HG03045 (cell line): ENCODE results near the gene ADGRF3.
"Not testable (repeated sequence)": the region's sequence is repeated elsewhere in the genome, so short reads cannot be mapped to it uniquely, and the experiment has no call there.

Experiments
- ATAC-seq: cut with Tn5 transposase; IDR thresholded peaks from one replicate; pipeline ENCODE4 v1.9.1; 2021; ENCODE audit warnings: mild to moderate bottlenecking, moderate library complexity; ENCODE audit not compliant: unreplicated experiment

Gene ADGRF3

DNA sequence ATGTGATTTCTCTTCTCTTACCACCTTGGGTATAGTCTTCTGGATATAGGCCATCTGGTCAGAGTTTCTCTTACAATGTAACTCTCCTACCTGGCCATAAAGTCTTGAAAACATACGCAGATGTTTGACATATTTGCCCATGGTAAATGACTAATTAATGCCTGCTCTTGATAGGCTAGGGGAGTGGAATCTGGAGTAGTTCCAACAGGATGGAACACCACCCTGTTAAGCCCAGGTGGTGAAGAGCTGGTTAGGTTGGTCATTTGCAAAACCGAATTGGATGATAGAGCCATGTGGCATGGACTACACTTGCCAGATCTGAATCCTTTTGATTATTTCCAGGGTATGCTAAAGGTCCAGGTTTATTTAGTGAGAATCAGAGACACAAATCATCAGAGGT, 65.4 kb downstream of the ADGRF3 start:
- no peak for ATAC-seq

DNA sequence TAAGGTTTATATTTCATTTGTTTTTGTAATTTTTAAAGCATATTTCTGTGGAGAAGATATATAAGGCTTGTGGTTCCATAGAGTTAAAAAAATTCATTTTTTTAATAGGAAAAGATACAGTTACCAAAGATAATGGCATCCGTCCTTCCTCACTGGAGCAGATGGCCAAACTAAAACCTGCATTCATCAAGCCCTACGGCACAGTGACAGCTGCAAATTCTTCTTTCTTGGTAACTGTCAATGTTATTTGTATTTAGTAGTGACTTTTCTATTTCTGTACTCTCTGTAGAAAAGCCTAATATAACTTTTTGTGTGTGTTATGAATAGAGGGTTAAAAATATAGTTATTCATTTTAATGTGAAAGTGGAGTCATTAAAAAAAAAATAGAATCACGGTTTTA, 66.7 kb downstream of the ADGRF3 start:
- no peak for ATAC-seq

DNA sequence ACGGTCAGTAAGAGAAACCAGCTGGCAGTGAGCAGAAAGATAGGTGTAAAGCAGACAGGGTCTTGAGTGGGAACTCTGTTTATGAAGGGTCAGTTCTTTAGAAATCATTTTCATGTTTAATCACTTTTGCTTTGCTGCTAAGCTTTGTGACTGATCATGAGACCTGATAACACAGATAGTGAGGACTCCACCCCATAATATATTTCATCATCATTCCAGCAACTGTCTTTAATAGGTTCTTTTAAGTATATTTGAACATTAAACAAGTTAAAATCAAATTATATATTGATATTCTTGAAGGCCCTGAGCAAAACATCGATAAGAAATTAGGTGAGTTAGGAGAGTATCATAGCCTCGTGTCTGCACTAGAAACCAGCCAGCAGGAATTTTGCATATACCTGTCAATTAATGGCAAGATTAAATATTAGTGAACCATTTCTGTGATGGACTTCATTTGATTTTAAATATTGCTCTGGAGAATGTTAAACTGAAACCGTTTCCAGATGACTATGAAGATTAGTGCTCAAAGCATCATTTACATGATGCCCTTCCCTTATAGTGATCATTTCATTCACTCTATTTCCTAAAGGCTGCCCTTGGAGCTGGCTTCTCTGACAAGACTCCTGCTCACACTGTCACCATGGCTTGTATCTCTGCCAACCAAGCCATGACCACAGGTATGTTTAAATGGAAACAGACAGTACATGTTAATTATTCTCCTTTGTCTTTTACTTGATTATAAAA, 69.9 kb downstream of the ADGRF3 start:
- ATAC-seq: no peak

DNA sequence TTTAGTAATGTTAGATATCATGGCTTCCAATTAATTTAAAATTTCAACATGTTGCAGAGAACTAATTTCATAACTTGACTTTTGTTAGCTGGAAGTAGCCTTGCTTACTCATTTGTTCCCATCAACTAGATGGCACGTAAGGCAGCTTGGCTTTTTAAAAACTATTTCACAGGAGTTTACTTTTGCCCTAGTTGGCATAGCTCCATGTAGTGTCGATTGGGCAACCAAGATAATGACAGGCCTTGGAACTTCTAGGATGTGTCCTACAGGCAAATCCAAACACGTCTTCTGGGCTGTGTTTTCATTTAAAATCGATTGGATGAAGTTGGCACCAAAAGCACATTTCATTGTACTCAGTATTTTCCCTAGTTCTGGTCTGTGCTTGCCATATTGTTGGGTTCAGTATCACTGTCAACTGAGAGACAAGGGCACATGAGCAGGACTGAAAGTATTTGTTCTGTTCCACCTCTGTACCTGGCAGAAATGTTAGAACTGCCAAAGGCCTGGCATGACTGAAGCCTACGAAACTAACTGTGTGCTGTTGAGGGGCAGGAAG, 72.5 kb downstream of the ADGRF3 start:
- no peak for ATAC-seq

- no peak for ATAC-seq
These were observed 73.1 kb downstream of the ADGRF3 start for GRCh38 chr2:26273501-26273900.

DNA sequence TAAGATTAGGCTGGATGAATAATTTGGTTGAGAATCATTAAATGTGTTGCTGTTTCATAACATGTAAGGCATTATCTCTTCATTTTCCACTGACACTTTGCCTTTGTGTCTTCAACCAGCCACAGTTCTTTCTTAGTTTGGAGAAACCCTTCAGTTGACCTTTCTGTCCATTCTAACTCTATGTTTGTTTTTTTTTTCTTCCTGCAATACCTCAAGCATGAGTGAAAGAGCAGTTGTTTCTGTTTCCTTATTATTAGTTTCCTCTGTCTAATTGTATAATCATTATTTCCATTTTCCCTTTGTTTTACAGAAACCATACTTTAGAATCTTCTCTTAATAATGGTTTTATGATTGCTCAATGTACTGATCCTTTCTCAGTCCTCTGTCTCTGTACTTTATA, 76.2 kb downstream of the ADGRF3 start:
- ATAC-seq: no peak

DNA sequence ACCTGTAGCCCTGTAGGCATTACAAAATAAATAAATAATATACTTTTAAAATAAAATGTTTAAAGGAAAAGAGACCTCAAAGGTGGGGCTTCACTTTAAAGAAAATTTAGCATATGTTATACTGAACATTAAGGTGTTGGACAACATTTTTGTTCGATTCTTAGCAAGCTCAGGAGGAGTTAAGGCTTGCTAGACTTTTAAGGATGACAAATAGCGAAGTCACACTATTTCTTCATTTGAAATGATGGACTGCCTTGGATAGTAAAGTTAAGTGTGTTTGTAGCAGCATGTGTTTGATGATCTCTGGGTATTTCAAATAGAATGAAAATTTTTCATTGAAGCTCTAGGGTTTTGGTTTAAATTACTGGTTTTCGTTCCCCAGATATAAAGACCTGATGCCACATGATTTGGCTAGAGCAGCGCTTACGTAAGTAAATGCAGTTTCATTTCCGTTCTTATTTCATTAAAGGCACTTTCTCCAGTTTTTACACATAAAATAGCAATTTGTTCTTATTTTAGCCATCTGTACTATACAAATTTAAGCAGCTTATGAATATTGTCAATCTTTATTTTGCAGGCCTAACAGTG, 76.9 kb downstream of the ADGRF3 start:
- no peak for ATAC-seq

DNA sequence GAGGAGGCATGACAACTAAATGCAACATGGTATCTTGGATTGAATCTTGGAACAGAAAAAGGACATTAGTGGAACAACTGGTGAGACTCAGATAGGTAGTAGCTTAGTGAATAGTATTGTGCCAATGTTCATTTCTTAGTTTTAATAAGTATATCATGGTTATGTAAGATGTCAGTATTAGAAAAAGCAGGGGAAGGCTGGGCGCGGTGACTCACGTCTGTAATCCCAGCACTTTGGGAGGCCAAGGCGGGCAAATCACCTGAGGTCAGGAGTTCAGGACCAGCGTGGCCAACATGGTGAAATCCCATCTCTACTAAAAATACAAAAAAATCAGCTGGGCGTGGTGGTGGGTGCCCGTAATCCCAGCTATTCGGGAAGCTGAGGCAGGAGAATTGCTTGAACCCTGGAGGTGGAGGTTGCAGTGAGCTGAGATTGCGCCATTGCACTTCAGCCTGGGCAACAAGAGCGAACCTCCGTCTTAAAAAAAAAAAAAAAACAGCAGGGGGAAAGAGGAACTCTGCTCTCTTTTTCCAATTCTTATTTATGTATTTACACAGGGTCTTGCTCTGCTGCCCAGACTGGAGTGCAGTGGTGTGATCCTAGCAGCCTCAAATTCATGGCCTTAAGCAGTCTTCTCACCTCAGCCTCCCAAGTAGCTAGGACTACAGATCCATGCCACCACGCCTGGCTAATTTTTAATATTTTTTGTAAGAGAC, 77.8 kb downstream of the ADGRF3 start:
- not testable (repeated sequence) for ATAC-seq

DNA sequence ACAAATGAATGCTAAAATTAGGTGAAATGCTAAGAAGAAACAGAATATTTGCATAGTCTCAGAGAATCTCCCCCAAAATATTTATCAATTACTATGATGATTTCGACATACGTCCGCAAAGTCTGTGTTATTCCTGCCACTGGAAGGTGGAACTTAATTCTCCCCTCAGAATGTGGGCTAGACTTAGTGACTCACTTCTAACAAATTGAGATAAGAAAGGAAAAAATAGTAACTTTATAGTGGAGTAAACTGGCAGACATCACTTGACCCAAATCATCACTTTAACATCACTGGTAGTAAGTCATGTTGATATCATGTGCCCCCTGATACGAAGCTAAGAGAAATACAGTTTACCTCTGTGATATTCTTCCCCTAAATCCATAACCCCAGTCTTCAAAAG, 78.4 kb downstream of the ADGRF3 start:
- no peak for ATAC-seq

DNA sequence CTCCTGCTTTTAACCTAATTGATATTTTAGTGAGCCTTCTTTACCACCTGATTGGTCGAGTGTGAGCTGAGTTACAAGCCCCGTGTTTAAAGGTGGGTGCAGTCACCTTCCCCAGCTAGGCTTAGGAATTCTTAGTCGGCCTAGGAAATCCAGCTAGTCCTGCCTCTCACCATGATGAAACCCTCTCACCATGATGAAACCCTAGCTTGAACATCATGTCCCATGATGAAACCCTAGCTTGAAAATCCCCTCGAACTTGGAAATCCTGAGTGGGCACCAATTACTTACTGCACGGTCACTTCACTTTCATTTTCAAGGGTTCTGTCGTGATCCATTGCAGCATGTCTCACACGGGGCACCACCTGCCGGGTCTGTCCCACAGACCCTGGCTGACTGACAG, 87.8 kb downstream of the ADGRF3 start:
- ATAC-seq: not testable (repeated sequence)
